Measurements from ENCODE around the gene LUZP4.
"Not testable (repeated sequence)": the region's sequence is repeated elsewhere in the genome, so short reads cannot be mapped to it uniquely, and the experiment has no call there.

Gene LUZP4

GRCh38 chrX:115289465-115289864, at the start of gene LUZP4:
Gene LUZP4 (plus strand): TSS chrX:115289715. CDS start chrX:115289760, 45 bp downstream.
- DNase-seq: no peak

GRCh38 chrX:115251458-115252233, 37.9 kb upstream of the LUZP4 start:
- DNase-seq: no peak

GRCh38 chrX:115255003-115255402, 34.5 kb upstream of the LUZP4 start:
- no peak for DNase-seq

- DNase-seq: no peak
Measured at GRCh38 chrX:115257711-115258110, 31.8 kb upstream of the LUZP4 start.

GRCh38 chrX:115259238-115259875, 30.2 kb upstream of the LUZP4 start:
- no peak for DNase-seq

- no peak for DNase-seq
Measured at GRCh38 chrX:115260330-115260729, 29.2 kb upstream of the LUZP4 start.

- DNase-seq: no peak
Measured at GRCh38 chrX:115261148-115261547, 28.4 kb upstream of the LUZP4 start.

- no peak for DNase-seq
Measured at GRCh38 chrX:115264009-115264408, 25.5 kb upstream of the LUZP4 start.

GRCh38 chrX:115266300-115266699, 23.2 kb upstream of the LUZP4 start:
- no peak for DNase-seq

- no peak for DNase-seq
Measured at GRCh38 chrX:115268421-115268820, 21.1 kb upstream of the LUZP4 start.

GRCh38 chrX:115269051-115269683, 20.3 kb upstream of the LUZP4 start:
- no peak for DNase-seq

- DNase-seq: no peak
Measured at GRCh38 chrX:115284877-115285276, 4.6 kb upstream of the LUZP4 start.

- no peak for DNase-seq
Measured at GRCh38 chrX:115297189-115297588, 7.7 kb downstream of the LUZP4 start.

- no peak for DNase-seq
Measured at GRCh38 chrX:115311139-115311538, 21.6 kb downstream of the LUZP4 start.

- no peak for DNase-seq
Measured at GRCh38 chrX:115311601-115312001, 22.1 kb downstream of the LUZP4 start.

GRCh38 chrX:115318139-115318538, 28.6 kb downstream of the LUZP4 start:
- DNase-seq: no peak

- no peak for DNase-seq
Measured at GRCh38 chrX:115322375-115322774, 32.9 kb downstream of the LUZP4 start.

GRCh38 chrX:115324194-115324593, 34.7 kb downstream of the LUZP4 start:
- DNase-seq: no peak

- not testable (repeated sequence) for DNase-seq
Measured at GRCh38 chrX:115329282-115329681, 39.8 kb downstream of the LUZP4 start.

GRCh38 chrX:115330498-115331168, 41.1 kb downstream of the LUZP4 start:
- peak; percentile 0 for DNase-seq

- no peak for DNase-seq
Measured at GRCh38 chrX:115332832-115333231, 43.3 kb downstream of the LUZP4 start.

GRCh38 chrX:115333446-115333845, 43.9 kb downstream of the LUZP4 start:
- no peak for DNase-seq

- DNase-seq: no peak
Measured at GRCh38 chrX:115337491-115338144, 48.1 kb downstream of the LUZP4 start.

All from NK-92 treated with Interleukin-12 subunit alpha and Interleukin-12 subunit beta, amount 100 ng/mL, for 24 hours (cell line).